ENCODE measurements around the gene CCDC13. TPM values are rescaled to one million over a fixed set of nuclear protein-coding genes. Genes with fewer than 3 reads are reported as not detected.

Gene CCDC13
- total RNA-seq, 1 donor from 2014 or later: 0.33 TPM

DNA sequence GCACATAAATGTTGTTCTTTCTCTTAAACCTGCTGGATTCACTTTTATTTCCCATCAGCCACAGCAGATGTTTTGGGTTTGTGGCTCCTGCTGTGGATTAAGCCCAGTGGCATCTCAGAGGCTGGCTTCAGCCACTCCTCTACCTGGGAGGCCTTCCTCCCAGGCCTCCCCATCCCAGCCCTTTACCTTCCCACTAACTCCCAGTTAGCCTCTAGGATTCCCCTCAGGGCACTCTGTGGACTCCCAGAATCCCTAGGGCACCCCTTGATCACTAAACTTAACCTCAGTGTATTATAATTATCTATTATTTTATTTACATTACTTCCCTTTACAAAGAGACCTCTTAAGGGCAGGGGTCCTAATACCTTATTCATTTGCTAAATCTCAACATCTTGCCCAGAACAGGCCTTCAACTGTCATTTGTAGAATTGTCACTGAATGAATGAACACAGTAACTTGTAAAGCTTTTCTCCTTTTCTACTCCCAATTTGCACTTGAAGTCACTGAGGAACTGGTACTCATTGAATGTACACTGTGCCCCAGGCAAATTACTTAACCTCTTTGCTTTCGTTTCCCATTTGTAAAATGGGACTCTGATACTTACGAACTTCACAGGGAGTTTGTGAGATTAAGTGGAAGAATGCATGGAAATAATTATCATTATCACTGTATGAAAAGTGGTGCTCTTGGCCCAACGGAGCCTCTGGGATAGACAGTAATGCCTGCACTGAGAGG lies 8.3 kb downstream of the CCDC13 start:
- TF ChIP-seq, protein P1, sequence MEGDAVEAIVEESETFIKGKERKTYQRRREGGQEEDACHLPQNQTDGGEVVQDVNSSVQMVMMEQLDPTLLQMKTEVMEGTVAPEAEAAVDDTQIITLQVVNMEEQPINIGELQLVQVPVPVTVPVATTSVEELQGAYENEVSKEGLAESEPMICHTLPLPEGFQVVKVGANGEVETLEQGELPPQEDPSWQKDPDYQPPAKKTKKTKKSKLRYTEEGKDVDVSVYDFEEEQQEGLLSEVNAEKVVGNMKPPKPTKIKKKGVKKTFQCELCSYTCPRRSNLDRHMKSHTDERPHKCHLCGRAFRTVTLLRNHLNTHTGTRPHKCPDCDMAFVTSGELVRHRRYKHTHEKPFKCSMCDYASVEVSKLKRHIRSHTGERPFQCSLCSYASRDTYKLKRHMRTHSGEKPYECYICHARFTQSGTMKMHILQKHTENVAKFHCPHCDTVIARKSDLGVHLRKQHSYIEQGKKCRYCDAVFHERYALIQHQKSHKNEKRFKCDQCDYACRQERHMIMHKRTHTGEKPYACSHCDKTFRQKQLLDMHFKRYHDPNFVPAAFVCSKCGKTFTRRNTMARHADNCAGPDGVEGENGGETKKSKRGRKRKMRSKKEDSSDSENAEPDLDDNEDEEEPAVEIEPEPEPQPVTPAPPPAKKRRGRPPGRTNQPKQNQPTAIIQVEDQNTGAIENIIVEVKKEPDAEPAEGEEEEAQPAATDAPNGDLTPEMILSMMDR (IDR thresholded peaks at IDR 0.05; ENCODE audit: insufficient read depth, low read length, poor library complexity, severe bottlenecking): no peak
- Histone ChIP-seq H3K27me3 (ENCODE audit: control insufficient read depth, insufficient read depth, low read length) (no peaks in the 10 kb centered on the region), H3K4me3 (ENCODE audit: low read depth, low read length) (no peak overlapping the region), H3K36me3 (ENCODE audit: control insufficient read depth, insufficient read depth, low read length) (no peaks in the 10 kb centered on the region)
- no peak for DNase-seq (ENCODE audit: low read depth)

DNA sequence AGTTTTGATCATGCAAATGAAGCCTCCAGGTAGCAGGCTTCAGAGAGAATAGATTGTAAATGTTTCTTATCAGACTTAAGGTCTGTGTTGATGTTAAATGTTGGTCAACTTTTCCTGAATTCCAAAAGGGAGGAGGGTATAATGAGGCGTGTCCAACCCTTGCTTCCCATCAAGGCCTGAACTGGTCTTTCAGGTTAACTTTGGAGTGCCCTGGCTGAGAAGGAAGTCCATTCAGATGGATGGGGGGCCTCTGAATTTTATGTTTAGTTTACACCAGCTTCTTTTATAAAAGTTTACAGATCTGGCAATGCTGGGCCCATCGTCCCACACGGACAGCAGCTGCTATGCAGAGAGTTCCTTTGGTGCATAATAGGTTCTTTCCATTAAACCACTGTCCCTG lies 8.9 kb downstream of the CCDC13 start:
- Histone ChIP-seq H3K27me3 (ENCODE audit: control insufficient read depth, insufficient read depth, low read length) (no peaks in the 10 kb centered on the region), H3K4me3 (ENCODE audit: low read depth, low read length) (no peak overlapping the region), H3K36me3 (ENCODE audit: control insufficient read depth, insufficient read depth, low read length) (no peaks in the 10 kb centered on the region)
- no peak for DNase-seq (ENCODE audit: low read depth)
- TF ChIP-seq, protein P1 (IDR thresholded peaks at IDR 0.05; ENCODE audit: insufficient read depth, low read length, poor library complexity, severe bottlenecking): no peak

DNA sequence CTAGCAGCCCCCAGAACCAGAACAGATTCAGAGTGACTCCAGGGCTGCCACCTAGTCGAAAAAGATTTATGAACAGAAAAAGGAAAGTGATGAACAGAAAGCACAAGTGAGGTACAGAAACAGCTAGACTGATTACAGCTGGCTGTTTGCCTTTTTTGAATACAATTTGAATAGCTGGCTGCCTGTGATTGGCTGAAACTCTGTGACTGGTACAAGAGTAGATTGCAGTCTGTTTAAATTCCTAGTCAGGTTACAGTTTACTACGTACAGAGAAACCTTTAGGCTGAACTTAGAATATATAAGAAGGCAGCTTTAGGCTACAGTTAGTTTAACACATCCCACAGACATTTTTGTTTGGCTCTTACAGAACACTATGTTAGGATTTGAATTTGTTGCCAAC lies 10.0 kb downstream of the CCDC13 start:
- TF ChIP-seq, protein P1 (IDR thresholded peaks at IDR 0.05; ENCODE audit: insufficient read depth, low read length, poor library complexity, severe bottlenecking): no peak
- H3K36me3 ChIP-seq (ENCODE audit: control insufficient read depth, insufficient read depth, low read length): no peaks in the 10 kb centered on the region
- no peak for DNase-seq (ENCODE audit: low read depth)
- no peaks in the 10 kb centered on the region for H3K27me3 ChIP-seq (ENCODE audit: control insufficient read depth, insufficient read depth, low read length)
- no peak overlapping the region for H3K4me3 ChIP-seq (ENCODE audit: low read depth, low read length)

DNA sequence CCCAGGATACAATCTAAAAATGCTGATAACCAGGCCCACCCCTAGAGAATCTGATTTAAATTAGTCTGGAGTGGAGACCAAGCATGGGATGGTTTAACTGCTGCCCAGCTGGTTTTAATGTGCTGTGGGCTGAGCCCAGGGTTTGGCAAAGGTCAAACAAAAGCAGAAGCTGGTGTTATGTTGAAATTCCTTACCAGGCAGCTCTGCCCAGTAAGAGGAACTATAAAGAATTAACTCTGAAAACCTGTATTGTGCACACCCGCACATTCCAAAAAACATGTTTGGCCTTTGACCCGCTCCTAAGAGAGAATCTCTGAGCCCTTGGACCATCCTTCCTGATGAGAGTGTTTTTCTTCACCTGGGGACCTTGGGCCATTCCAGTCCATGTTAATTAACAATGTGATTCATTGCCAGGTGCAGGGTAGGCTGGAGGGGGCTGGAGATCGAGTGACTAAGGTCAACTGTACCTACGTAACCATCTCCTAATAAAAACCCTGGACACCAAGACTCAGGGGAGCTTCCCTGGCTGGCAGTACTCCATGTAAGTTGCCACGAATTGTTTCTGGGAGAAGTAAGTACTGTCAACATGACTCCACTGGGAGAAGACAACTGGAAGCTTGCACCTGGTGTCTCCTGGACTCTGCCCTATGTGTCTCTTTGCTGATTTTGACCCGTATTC lies 10.9 kb downstream of the CCDC13 start:
- TF ChIP-seq, protein P1 (IDR thresholded peaks at IDR 0.05; ENCODE audit: insufficient read depth, low read length, poor library complexity, severe bottlenecking): no peak
- no peak for DNase-seq (ENCODE audit: low read depth)

DNA sequence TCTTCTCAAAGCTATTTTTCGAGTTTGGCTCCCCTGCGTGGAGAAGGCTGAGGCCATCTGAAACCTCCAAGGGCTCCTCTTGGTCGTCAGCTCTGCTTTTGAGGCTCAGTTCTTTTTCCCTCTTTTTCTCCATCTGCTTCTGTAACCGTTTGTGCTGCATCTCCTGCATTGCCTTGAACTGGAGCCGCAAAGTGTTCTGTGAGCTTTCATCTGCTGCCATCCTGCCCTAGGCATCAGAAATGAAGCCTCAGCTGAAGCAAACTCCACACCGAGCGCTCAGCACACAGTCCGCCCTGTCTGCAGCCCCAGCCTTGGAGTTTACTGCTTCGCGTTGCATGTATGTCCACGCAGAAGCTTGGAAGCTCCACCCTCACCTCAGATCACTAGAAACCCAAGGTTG lies 14.9 kb downstream of the CCDC13 start:
- no peaks in the 10 kb centered on the region for H3K36me3 ChIP-seq (ENCODE audit: control insufficient read depth, insufficient read depth, low read length)
- no peak for DNase-seq (ENCODE audit: low read depth)
- no peak overlapping the region for H3K4me3 ChIP-seq (ENCODE audit: low read depth, low read length)
- TF ChIP-seq, protein P1 (IDR thresholded peaks at IDR 0.05; ENCODE audit: insufficient read depth, low read length, poor library complexity, severe bottlenecking): no peak
- H3K27me3 ChIP-seq (ENCODE audit: control insufficient read depth, insufficient read depth, low read length): no peaks in the 10 kb centered on the region

More for the DNA sequence above, 10.9 kb downstream of the CCDC13 start:
- Histone ChIP-seq H3K4me3 (ENCODE audit: low read depth, low read length) (no peak overlapping the region), H3K36me3 (ENCODE audit: control insufficient read depth, insufficient read depth, low read length) (no peaks in the 10 kb centered on the region), H3K27me3 (ENCODE audit: control insufficient read depth, insufficient read depth, low read length) (no peaks in the 10 kb centered on the region)

Data from kidney epithelial cell (primary cell).